Fibroblast of skin of right quadriceps (primary cell): ENCODE measurements around the gene MARVELD1.
"Not testable (repeated sequence)": the region's sequence is repeated elsewhere in the genome, so short reads cannot be mapped to it uniquely, and the experiment has no call there.

Experiments used
- DNase-seq: peaks from one replicate; pipeline ENCODE4 v3.0.0-alpha.2; 2013

MARVELD1 gene

DNA sequence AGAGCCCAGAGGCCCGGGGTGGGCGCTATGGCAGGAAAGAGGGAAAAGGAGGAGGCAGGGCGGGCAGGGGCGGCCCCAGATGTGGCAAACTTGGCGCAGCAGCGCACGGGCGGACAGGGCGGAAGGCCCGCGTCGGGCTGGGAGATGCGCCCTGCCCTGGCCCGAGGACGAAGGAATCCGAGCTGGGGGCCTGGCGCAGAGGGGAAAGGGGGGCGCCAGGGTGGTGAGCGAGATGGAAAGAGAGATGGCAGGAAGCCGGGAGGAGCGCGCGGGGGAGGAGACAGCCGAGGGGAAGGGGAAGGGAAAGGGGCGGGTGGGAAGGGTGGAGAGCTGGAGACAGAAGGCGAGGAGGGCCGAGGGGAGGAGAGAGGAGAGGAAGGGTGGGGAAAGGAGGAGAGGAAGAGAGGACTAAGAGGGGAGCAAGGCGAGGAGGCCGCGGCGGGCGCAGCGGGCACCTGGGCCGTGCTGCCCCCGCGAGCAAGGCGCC is at the start of gene MARVELD1:
Gene MARVELD1, plus strand, starts transcription at position 392 of the 487 bp plus-strand sequence. CDS start 147 bp downstream, outside the sequence.
- DNase-seq = peak; percentile 91

DNA sequence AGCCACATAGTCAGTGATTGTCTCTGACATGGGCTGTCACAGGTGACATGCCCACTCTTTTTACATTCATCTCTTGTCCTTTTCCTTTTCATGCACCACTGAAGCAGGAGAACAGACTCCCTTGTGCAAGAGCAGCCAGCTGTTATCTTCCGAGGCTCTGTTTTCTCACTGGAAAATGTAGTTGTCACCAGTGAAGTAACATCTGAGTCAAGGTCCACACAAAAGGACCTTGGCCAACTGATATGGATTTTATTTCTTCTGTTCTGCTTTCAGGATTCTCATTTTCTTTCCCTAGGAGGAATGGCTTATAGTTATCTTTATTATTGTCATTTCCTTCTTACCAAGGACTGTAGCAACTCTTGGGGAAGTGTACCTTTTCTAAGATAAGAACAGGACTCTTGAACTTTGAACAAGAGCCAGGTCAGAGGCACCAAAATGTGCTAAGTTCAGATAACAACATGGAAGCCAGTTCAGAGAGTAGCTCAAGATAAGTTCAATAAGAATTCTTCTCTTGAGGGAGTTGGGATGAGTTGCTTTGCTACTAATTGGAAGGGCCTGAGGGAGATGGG is 49.2 kb upstream of the MARVELD1 start:
- no peak for DNase-seq

DNA sequence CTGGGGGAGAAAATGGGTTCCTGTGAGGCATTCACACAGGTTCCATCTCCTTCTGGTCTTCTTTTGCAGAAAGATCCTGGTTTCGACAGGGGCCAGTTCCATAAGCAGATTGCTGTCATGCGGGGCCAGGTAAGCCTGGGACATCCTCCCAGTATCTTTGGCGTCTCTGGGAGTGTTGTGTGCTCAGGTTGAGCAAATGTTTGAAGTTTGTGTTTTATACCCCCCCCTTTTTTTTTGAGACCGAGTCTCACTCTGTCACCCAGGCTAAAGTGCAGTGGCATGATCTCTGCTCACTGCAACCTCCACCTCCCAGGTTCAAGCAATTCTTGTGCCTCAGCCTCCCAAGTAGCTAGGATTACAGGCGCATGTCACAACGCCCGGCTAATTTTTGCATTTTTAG is 46.5 kb upstream of the MARVELD1 start:
- DNase-seq = no peak

DNA sequence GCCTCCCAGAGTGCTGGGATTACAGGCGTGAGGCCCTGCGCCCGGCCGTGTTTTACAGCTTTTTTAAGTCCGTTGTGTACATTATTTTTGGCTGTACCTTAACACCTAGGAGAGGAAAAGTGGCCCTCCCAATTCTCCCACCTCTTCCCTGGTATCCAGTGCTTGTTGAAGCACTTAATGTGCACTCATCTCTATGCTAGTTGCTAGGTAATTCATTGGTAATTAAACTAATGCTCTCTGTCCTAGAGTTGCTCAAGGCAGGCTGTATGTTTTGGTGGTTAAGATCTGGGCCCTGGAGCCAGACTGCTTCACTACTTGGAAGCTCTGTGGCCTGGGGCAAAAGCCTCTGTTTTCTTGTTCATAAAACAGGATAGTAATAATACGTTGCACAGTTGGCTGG is 46.1 kb upstream of the MARVELD1 start:
- DNase-seq = no peak

DNA sequence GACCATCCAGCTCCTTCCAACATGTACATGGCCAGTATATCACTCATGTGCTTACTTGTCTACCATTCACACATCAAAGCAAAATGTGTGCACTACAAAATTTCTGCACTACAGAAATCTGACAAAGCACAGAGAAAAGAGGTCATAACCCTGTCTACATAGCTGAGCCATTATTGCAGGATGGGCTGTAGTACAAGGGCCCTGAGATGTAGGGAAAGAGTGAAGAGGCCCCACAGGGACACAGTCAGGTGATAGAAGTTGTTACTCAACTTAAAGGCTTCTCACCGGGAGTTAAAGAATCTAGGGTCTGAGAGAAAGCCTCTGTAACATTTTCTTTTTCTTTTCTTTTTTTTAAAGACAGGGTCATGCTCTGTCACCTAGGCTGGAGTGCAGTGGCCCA is 44.0 kb upstream of the MARVELD1 start:
- DNase-seq = no peak

DNA sequence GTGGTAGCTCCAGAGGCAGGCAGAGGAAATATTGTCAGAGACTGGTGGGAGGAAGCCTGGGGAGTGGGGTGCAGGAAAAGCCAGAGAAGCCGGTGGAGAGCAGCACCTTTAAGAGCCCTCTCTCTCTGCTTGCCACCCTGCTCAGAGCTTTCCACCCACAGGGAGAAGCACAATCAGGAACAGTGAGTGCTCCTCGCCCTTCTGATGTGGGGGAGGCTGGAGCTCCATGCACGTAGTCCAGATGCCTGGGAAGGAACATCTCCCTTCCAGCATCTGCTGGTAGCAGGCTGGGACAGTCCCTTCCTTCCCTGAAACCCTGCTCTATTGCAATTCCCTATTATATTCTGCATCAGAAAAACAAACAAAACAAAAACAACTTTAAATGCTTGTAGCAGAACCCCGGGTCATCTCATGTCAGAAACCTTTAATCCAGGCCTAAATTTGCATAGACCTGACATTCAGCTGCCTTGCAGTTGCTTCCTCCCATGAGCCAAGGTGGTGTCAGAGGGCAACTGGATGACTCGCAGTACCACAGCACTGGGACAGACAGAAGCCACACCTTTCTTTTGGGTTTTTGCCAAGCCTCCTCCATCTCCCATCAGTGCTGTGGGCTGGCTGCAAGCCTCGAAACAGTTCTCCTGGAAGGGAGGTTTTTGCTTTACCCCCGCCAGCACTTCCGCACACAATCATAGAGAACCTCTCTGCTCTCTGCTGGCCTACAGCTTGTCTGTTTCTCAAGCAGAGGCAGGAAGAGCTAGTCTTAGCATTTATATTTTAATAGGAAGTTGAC is 39.6 kb upstream of the MARVELD1 start:
- DNase-seq = peak; percentile 81

DNA sequence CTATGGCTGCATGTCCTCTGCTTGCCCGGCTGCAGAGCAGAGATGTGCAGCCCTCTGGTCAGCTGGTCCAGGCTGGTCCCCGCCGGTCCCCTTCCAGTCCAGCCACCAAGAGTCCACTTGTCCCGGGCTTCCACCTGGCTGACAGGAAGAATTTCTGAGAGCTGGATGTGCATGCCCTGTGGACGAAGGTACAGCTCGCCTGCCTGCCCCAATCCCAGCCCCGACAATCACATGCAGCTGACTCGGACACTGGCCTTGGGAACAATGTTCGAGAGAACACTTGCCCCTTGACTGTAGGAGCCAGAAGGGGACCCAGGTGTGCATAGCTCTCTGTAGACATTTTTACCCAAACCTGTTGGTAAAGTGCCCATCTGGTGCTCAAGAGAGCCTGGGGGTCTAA is 38.3 kb upstream of the MARVELD1 start:
- no peak for DNase-seq

DNA sequence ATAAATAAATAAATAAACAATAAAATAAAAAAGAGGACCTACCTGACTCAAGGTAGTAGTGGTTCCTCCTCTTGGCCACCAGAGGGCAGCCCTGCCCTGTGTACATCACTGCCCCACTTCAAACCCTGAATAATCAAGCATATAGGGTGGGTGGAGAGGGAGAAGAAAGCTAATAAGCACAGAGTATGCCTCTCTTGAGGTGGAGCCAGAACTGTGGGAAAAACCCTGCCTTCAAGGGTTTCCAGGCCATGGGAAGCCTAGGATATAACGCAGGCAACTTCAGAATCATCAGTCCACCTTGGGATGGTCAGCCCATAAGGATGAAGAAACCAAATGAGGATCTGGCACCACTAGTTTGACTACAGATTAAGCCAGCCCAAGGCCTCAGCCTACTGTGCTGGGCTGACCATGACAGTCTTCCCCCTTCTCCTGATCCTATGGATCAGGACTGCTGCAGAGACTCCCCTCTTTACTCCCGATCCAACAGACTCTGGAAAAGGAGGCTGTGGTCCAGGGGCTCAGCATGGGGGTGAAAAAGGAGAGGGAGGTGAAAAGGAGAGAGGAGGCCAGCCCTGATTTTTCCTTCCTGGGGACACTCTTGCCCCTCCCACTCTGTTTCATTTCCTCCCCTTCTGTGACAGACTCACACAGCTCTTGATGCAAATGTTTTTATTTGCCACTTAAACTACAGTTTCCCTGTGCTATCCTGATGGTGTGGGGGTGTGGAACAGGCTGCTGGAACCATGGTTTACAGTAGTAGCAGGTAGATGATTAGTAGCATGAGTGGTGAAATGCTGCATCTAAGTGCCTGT is 36.6 kb upstream of the MARVELD1 start:
- peak; percentile 51 for DNase-seq

DNA sequence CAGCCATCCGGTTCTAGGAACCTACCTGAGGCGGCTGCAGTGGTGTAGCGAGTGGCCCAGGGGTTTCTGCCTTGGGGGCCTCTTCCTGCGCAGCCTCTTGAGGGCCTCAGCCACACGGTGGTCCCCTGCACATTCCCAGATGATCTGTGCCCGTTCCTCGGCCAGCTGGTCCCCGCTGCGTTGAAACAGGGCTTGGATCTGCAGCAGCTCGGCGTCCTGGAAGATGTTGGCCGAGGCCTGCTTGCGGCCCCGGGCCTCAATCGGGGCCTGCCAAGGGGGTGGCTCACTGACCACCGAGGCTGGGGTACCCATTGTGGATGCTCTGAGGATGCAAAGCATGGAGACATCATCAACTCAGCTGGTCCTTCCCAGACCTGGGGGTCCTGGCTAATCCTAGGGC is 33.9 kb upstream of the MARVELD1 start:
- DNase-seq = no peak

DNA sequence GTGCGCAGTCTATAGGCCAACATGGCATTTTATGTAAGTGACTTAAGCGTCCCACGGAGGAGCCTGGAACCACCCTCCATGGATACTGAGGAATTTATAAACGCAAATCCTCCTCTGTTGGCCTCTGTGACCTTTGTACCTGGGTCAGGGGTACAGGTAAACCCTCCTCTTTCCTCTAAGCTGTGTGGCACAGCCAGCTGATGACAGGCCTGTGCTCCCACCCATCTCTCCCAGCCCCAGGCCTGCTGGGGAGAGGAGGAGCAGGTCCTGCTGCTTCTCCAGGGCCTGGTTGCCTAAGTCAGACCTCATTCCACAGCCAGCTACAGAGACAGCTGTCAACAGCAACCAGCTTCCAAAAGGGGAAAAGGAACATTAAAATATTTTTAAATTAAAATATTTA is 31.5 kb upstream of the MARVELD1 start:
- no peak for DNase-seq

DNA sequence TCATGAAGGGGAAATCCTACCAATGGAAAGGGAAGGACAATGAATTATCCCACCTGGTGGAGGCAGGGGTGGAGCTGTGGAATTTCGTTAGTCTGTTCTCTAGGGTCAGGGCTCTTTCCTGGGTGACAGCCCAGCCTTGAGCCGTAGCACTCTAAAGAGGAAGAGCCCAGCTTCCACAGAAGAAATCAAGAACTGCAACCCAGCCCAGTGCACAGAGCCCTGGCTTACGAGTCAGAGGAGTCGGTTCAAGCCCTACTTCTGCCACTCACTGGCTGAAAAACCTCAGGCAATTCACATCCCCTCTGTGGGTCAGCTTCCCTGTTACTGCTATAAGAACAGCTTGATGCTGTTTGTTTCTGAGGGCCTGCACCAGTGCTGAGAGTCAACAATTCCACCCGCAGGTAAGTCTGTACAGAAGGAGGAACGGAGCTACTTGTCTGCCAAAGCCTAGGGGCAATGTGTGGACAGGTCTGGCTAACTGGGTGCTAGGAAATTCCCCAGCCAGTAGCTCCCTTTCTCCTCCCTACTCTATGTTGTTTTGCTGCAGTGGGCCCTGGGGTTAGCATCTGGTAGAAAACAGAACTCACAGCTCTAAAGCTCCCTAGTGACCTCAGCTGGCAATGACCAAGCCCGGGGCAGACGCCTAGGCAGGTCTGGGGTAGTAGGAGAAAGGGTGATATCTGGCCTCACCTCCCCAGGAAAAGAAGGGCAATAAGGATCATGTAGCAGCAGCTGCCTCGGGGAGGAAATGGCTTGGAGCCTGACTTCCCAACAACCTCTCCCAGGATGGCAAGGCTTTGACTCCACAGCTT is 29.8 kb upstream of the MARVELD1 start:
- DNase-seq = peak; percentile 67

DNA sequence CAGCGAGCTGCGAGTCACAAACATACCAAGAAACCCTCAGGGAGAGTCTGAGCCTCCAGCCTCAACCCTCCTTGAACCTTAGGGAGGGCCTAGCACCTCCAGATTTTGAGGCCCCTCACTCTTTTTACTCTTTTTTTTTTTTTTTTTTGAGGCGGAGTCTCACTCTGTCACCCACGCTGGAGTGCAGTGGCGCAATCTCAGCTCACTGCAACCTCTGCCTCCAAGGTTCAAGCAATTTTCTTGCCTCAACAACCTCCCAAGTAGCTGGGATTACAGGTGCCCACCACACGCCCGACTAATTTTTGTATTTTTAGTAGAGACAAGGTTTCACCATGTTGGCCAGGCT is 29.2 kb upstream of the MARVELD1 start:
- DNase-seq = not testable (repeated sequence)

DNA sequence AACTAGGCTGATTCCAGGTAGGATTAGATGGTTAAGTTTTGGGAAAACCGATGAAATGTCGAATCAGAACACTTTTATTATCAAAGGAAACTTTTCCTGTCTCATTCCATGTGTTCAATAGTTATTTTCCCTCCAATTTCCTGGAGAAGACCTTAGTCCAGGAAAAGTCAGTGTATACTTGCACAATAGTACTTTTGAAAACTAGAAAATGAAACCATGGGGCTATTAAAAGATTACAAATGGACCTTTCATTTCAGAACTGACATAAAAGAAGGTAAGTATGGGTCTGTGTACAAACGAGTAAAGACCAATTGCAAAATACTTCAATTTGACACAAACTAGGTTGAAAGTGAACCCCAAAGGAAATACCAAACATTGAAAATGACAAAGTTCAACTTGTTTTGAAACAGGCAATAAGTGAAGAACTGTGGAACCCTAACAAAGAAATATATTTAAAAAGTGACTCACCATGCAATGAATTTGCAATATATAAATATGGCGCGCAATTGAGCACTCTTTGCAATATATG is 28.6 kb upstream of the MARVELD1 start:
- no peak for DNase-seq

DNA sequence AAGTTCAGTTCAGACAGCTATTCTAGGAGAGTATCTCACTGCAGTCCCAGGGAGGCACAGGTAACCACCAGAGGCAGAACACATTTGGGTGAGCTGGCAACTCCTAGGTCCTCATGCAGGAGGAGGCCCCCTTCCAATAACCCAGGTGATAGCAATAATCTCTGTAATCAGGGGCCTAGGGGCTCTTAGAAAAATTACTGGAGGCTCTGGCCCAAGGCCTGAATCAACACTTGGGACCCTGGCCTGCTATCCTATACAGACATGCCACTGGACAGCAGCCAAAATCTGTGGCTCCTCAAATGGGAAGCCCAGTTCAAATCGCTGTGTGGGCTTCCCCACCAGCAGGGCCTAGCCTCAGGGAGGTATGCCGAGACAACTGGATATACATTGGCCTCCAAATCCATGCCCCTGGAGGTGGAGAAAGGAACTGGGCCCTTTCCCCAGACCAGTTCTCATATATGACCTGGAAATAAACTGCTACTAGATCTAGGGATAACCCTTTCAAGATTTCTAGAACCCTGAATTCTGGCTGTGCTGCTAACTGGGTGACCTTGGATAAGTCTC is 28.1 kb upstream of the MARVELD1 start:
- DNase-seq = no peak

DNA sequence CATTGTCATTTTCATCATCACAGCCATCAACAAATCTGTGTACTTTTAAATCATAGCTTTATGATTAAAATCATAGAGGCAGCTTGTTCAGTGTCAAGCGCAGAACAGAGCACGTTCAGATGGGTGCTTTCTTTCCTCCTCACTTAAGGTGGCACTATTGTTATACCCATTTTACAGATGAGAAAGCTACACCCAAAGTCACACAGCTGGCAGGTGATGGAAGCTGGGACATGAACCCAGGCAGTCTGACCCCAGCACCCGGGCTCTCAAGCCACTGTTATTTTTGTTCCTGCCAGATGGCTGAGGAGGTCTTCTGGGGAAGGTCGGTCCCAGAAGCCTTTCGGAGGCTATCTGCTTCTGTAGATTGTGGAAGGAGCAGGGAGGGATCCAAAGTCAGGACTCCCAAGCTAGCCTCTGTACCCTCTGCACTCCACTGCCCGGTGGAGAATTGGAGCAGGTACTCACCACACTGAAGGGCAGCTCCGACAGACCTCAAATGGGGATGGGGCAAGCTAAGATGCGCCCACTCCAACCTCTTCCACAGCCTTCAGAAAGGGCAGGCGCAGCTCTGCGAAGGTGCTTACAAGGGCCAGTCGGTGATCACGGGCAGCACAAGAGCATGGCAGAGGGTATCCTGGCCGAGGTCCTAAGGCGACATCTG is 27.1 kb upstream of the MARVELD1 start:
- DNase-seq = no peak

DNA sequence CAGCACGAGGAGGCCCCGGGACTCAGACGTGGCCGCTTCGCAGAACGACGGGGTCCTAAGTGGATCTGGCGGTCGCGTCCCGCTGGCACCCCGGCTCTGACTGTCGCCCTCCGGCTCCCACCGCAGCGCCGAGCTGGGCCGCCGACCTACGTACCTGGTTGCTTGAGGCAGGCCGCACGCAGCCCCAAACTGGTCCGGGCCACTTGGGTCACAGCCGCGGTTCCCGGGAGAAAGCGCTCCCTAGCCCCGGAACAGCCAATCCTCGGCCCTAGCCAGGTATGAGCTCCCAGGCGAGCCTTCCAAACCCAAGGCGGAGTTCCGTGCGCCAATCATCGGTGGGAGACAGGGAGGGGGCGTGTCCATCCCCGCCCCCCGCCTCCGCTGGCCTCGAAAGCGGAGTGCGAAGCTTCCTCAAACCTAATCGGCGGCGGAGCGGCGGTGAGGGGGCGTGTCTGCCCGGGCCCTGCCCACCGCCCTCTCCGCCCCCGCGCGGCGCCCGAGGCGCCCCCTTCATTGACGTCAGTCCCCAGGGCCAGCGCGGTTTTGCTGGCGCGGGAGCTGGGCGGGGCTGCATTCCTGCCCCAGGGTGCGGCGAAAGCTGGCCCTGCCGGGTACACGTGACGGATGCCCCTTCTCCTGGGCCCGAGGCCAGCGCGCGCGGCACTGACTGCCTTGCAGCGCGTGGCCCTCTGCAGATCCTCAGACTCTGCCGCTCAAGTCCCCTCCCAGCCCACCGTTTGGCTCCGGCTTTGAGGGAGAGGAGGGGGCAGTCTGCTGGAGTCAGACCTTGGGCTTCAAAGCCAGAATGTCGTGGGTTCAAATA is 26.4 kb upstream of the MARVELD1 start, which contains the start of gene AVPI1:
Gene AVPI1, minus strand, starts transcription at position 280 of the 823 bp plus-strand sequence. CDS start 7,336 bp downstream, outside the sequence.
- DNase-seq = peak; percentile 98

DNA sequence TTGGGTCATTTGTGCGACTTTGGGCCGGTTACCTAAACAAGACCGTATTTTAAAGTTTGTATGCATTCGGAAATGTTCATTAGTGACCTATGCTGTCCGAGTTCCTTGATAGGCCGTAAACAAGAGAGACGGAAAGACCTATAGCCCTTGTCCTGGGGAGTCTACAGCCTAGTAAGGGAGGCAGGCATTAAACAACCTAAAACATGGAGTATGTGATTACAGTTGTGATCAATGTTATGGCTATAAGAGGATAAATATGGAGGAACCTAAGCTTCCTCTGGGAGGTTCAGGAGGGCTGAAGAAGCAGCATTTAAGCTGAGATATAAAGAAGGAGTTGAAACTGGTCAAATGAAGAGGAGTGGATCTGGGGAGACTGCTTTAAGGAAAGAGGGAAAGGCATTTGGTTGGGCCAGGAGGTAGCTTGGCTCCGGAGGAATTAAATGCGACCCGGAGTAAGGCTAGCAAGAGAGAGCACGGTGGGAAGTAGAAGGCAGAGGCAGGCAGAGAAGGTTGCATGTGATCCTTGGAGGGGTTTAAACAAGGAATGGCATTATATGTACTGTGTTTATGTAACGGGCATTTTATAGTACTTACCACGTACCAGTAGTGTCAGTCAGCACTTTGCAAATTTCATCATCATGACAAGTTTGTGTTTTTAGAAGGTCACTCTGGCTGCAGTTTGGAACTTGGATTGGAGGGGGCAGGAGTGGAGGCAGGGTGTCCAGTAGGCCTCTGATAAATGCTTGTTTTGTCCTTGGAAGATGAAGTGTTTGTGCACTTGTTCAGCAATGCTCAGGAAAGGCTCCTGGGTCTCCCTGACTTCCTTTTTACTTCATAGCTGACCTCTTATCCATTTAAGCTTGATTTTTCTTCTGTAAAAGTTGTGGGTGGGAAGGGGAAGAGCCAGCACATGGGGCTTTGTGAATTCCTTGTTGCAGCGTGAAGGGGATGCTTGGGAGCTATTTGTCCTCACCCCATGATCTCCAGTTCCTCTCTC is 25.4 kb upstream of the MARVELD1 start:
- DNase-seq = peak; percentile 51

DNA sequence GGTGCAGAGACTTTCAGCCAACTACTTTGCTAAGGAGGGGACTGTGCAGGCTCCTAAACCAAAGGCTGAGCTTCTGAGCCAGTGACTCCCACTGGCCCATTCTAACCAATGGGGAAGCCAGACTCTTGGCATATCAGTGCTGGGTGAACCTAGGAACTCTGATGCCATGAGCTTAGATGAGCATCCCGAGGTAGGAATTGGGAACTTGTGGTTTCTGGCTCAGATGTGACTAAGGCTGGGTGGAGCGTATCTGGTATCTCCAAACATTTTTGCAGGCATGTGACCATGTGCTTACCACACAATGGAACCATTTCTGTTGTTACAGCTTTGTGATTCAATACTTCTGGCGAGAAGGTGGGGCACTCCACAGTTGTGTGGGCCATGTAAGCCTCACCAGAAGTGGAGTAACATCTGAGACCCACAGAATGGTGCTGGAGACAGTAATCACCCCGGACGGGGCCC is 23.9 kb upstream of the MARVELD1 start:
- peak; percentile 95 for DNase-seq

DNA sequence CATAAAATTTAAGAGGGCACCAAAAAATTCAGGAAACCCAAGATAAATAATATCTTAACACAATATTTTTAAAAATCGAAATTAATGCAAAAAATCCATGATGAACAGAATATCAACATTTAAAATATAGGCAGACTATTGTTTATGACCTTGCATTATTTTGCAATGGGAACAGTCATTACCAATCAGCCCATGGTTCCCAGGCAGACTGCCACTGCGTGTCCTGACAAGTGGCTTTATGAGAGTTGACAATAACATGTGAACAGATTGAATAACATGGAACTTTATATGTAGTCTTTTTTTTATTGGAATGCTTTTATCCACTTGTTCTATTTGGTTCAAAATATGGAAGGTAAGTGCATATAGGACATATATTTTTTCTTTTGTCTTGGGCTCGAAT is 23.4 kb upstream of the MARVELD1 start:
- no peak for DNase-seq
